Cardiac muscle cell (in vitro differentiated cells and primary cell): ENCODE measurements around the gene UBE2E1. TPM values are rescaled to one million over a fixed set of nuclear protein-coding genes. Genes with fewer than 3 reads are reported as not detected.

Experiments used
- DNase-seq, 2 donors: peaks; one replicate each; pipeline versions ENCODE4 v3.0.0 to v3.0.0-alpha.2; 2010 to 2017; ENCODE audit warnings: low read depth in 1 of 2, low spot score in 1 of 2
- H3K27ac ChIP-seq: fragments of 200-600 bp; sonication (generic); 2 replicates; pipeline ENCODE4 v1.5.1; 2016
- H3K27me3 ChIP-seq: fragments of 200-600 bp; sonication (generic); 2 replicates; pipeline ENCODE4 v1.6.0; 2016; ENCODE audit warnings: control low read depth
- H3K36me3 ChIP-seq: fragments of 200-600 bp; sonication (generic); 2 replicates; pipeline ENCODE4 v1.5.1; 2016; ENCODE audit warnings: control low read depth
- H3K4me1 ChIP-seq: fragments of 200-600 bp; sonication (generic); 2 replicates; pipeline ENCODE4 v1.8.1; 2017; ENCODE audit warnings: low read depth, mild to moderate bottlenecking, mixed run types
- H3K4me3 ChIP-seq: fragments of 200-600 bp; sonication (generic); 2 replicates; pipeline ENCODE4 v1.5.1; 2016; ENCODE audit warnings: mild to moderate bottlenecking
- H3K9me3 ChIP-seq: fragments of 200-600 bp; sonication (generic); 2 replicates; pipeline ENCODE4 v1.5.1; 2017; ENCODE audit warnings: low read depth, mild to moderate bottlenecking, control low read depth
- polyA plus RNA-seq: library from polyadenylated mRNA; unstranded; fragments of >200 nt; fragmentation: Nextera tagmentation; extraction: Ambion mirVana; gene quantifications from 2 replicates; pipeline ENCODE4 v1.2.1, GENCODE V29; 2016
- total RNA-seq: library from RNA; depleted of rRNA; stranded (reverse); fragments of >200 nt; gene quantifications from 2 replicates; pipeline ENCODE4 v1.2.3, GENCODE V29; 2016
- TF ChIP-seq, protein P1 (sequence below): IDR thresholded peaks from 2 replicates; pipeline ENCODE4 v1.5.1; 2012; ENCODE audit warnings: low read depth, mild to moderate bottlenecking, low read length

The UBE2E1 gene
- total and polyA plus RNA-seq, 2 experiments from 2014 or later, result 33.5 to 198 TPM

DNA sequence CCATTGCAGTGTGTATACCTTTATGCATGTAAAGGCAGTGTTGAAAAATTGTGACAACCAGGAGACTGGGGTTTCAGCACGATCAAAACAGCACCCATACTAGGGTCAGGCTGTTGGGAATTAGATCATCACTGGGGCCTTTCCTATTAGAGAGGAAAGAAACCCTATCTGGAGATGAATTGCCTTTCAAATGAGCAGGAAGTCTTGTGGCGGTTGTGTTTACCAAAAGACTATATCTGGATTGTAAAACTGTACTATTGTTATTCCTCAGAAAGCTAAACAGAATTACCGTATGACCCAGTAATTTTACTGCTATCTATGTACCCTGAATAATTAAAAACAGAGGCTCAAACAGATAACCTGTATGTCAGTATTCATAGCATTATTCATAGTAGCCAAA is 10.1 kb downstream of the UBE2E1 start:
- TF ChIP-seq, protein P1, sequence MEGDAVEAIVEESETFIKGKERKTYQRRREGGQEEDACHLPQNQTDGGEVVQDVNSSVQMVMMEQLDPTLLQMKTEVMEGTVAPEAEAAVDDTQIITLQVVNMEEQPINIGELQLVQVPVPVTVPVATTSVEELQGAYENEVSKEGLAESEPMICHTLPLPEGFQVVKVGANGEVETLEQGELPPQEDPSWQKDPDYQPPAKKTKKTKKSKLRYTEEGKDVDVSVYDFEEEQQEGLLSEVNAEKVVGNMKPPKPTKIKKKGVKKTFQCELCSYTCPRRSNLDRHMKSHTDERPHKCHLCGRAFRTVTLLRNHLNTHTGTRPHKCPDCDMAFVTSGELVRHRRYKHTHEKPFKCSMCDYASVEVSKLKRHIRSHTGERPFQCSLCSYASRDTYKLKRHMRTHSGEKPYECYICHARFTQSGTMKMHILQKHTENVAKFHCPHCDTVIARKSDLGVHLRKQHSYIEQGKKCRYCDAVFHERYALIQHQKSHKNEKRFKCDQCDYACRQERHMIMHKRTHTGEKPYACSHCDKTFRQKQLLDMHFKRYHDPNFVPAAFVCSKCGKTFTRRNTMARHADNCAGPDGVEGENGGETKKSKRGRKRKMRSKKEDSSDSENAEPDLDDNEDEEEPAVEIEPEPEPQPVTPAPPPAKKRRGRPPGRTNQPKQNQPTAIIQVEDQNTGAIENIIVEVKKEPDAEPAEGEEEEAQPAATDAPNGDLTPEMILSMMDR, result no peak
- H3K27ac ChIP-seq, result no peak overlapping the region
- H3K36me3 ChIP-seq, result peaks cover 3% of the 10 kb centered on the region
- no peaks in the 10 kb centered on the region for H3K27me3 ChIP-seq
- H3K9me3 ChIP-seq, result no peaks in the 10 kb centered on the region
- DNase-seq, result no peak
- H3K4me3 ChIP-seq, result no peak overlapping the region
- peaks cover 17% of the 10 kb centered on the region for H3K4me1 ChIP-seq

DNA sequence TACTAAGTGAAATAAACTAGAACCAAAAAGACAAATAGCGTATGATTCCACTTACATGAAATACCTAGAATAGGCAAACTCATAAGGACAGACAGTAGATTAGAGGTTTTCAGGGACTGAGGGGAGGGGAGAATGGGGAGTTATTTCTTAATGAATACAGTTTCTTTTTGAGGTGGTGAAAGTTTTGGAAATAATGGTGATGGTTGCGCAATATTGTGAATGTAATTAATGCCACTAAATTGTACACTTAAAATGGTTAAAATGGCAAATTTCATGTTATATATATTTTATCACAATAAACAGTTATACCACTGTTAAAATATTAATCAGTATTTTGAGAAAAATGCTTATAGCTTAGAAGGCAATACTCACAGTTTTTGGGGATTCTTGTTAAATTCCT is 11.0 kb downstream of the UBE2E1 start:
- H3K27me3 ChIP-seq, result no peaks in the 10 kb centered on the region
- peaks cover 9% of the 10 kb centered on the region for H3K4me1 ChIP-seq
- peaks cover 3% of the 10 kb centered on the region for H3K36me3 ChIP-seq
- TF ChIP-seq, protein P1, result no peak
- H3K4me3 ChIP-seq, result no peak overlapping the region
- no peak overlapping the region for H3K27ac ChIP-seq
- DNase-seq, result no peak
- no peaks in the 10 kb centered on the region for H3K9me3 ChIP-seq

DNA sequence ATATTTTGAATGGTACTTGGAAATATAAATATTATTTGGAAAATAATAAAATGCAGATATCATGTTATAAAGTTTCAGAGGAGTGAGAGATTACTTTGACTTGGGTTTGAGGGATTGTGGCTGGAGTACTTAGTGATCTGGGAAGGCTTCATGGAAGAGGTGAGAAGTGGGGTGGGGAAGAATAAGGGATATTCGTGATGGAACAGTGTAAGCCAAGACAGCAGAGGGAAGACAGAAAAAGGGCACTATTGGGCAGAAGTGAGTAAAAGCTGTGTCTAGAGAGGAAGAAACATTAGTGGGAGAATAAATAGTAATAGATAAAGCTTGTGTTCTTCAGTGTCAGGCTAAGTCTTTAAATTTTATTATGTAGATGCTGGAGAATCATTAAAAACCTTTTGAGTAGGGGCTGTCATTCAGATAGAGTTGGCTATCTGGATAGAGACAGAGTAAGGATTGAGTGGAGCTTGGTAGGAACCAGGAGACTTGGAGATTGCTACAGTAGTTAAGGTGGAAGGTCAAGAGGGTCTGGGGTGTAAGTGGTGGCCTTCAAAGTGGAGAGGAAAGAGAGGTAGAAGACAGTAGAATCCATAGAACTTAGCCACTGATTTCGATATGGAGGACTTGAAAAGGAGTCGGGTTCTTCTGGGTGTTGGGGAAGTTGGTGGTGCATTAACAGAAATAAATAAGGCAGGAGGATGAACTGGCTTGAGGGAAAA is 11.9 kb downstream of the UBE2E1 start:
- H3K27me3 ChIP-seq, result no peaks in the 10 kb centered on the region
- H3K27ac ChIP-seq, result no peak overlapping the region
- H3K4me1 ChIP-seq, result peaks cover 6% of the 10 kb centered on the region
- TF ChIP-seq, protein P1, result no peak
- H3K9me3 ChIP-seq, result no peaks in the 10 kb centered on the region
- H3K36me3 ChIP-seq, result peaks cover 3% of the 10 kb centered on the region
- no peak overlapping the region for H3K4me3 ChIP-seq
- no peak for DNase-seq

DNA sequence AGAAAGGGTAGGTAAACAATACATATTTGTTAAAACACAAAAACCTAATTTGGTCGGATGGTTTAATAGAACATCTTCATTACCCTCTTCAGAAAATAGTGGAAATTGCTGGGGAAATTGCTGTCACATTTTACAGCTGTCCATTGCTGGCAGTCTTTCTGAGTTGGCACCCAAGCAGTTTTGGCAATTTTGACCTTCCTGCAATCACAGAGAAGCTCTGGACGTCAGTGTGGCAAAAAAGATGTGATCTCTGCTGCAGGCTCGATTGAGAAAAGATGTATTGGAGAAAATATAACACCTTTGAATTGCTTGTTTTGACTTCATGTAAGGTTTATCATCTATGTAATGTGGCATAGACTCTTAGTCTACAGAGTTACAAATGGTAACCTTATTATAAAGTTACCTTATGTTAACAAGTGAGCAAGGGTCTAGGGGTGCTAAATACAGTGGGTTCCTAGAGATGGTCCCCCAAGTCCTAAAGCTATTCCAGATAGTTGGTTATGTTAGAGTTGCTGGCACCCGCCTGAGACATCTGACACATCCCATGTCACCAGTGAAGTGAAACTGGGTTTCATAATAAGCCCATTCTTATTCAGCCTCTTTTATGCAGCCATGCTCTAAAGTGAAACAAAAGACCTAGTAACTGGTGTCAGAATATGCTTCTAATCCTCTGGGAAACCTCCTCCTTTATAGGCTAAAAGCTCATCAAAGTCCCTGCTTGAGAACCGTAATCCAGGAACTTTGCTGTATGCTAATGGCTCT is 14.0 kb downstream of the UBE2E1 start:
- Histone ChIP-seq H3K9me3 (no peaks in the 10 kb centered on the region), H3K27me3 (no peaks in the 10 kb centered on the region), H3K36me3 (peaks cover 3% of the 10 kb centered on the region), H3K4me3 (no peak overlapping the region), H3K27ac (no peak overlapping the region), H3K4me1 (peaks cover 15% of the 10 kb centered on the region)
- no peak for DNase-seq
- TF ChIP-seq, protein P1, result no peak

DNA sequence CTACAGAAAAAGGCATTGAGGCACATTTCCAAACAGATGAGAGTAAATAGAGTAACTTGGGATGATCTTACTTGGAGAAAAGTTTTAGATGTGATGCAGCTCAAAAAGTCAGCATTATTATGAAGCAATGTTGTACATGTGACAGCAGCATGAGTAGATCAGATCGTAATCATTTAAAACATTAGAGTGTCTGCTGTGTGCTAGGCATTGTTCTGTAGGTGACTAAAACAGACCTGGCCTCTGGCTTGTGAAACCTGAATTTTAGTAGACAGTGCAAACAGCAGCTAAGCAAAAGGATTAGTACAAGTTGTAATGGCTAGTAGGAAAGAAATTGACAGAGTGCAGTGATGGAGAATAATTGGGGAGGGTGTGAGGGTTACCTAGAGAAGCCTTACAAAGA is 15.1 kb downstream of the UBE2E1 start:
- no peak overlapping the region for H3K27ac ChIP-seq
- TF ChIP-seq, protein P1, result no peak
- DNase-seq, result no peak
- no peaks in the 10 kb centered on the region for H3K9me3 ChIP-seq
- H3K36me3 ChIP-seq, result peaks cover 3% of the 10 kb centered on the region
- H3K4me3 ChIP-seq, result no peak overlapping the region
- no peaks in the 10 kb centered on the region for H3K27me3 ChIP-seq
- peaks cover 17% of the 10 kb centered on the region for H3K4me1 ChIP-seq
